ENCODE results near the gene LRRIQ4.

DNA sequence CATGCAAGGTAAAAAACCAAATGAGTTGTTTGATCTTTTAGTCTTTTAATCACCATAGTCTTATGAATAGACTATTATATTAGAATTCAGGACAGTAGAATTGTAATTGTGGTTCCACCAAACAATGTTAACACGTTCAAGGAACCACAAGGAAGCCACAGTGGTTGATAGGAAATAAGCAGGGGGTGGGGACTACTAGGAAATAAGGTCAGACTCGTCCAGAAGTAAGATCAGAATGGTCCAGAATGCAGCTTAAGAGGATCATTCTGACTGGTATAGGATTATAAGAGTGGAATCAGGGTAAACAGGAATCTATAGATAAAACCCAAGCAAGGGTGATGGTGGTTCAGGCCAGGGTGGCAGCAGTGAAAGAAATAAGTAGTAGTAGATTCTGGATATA, 31.9 kb upstream of the LRRIQ4 start:
- TF ChIP-seq FOXM1 (IDR thresholded peaks at IDR 0.05; ENCODE audit: borderline replicate concordance, low read depth) (no peak), YY1 (IDR thresholded peaks at IDR 0.05; ENCODE audit: low read depth) (no peak), TAF1 (IDR thresholded peaks at IDR 0.05; ENCODE audit: low read depth) (no peak), RAD21 (IDR thresholded peaks at IDR 0.05; ENCODE audit: low read depth) (no peak), EGR1 (IDR thresholded peaks at IDR 0.05) (no peak), TCF12 (IDR thresholded peaks at IDR 0.05; ENCODE audit: low read depth) (no peak), EP300 (IDR thresholded peaks at IDR 0.05; ENCODE audit: borderline replicate concordance) (no peak), CEBPB (IDR thresholded peaks at IDR 0.05) (no peak)
- TF ChIP-seq, protein P1, sequence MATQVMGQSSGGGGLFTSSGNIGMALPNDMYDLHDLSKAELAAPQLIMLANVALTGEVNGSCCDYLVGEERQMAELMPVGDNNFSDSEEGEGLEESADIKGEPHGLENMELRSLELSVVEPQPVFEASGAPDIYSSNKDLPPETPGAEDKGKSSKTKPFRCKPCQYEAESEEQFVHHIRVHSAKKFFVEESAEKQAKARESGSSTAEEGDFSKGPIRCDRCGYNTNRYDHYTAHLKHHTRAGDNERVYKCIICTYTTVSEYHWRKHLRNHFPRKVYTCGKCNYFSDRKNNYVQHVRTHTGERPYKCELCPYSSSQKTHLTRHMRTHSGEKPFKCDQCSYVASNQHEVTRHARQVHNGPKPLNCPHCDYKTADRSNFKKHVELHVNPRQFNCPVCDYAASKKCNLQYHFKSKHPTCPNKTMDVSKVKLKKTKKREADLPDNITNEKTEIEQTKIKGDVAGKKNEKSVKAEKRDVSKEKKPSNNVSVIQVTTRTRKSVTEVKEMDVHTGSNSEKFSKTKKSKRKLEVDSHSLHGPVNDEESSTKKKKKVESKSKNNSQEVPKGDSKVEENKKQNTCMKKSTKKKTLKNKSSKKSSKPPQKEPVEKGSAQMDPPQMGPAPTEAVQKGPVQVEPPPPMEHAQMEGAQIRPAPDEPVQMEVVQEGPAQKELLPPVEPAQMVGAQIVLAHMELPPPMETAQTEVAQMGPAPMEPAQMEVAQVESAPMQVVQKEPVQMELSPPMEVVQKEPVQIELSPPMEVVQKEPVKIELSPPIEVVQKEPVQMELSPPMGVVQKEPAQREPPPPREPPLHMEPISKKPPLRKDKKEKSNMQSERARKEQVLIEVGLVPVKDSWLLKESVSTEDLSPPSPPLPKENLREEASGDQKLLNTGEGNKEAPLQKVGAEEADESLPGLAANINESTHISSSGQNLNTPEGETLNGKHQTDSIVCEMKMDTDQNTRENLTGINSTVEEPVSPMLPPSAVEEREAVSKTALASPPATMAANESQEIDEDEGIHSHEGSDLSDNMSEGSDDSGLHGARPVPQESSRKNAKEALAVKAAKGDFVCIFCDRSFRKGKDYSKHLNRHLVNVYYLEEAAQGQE (IDR thresholded peaks at IDR 0.05; ENCODE audit: low read depth): no peak
- TF ChIP-seq, protein P2, sequence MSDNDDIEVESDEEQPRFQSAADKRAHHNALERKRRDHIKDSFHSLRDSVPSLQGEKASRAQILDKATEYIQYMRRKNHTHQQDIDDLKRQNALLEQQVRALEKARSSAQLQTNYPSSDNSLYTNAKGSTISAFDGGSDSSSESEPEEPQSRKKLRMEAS (IDR thresholded peaks at IDR 0.05): no peak
- TF ChIP-seq, protein P3, sequence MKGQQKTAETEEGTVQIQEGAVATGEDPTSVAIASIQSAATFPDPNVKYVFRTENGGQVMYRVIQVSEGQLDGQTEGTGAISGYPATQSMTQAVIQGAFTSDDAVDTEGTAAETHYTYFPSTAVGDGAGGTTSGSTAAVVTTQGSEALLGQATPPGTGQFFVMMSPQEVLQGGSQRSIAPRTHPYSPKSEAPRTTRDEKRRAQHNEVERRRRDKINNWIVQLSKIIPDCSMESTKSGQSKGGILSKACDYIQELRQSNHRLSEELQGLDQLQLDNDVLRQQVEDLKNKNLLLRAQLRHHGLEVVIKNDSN (IDR thresholded peaks at IDR 0.05): no peak
